OCI-LY7 (cell line): Measurements from ENCODE around the gene TEX29.

Experiments used
- EZH2phosphoT487 ChIP-seq: fragments of 200-600 bp; sonication (generic); IDR thresholded peaks from 2 replicates; pipeline ENCODE4 v1.6.1; 2018; ENCODE audit warnings: low read depth, borderline replicate concordance, mild to moderate bottlenecking, mixed run types, antibody characterized with exemption, low read length, moderate library complexity, mixed read lengths
- TF ChIP-seq, protein P1 (sequence below): fragments of 200-600 bp; sonication (generic); conservative IDR thresholded peaks from 2 replicates; pipeline ENCODE4 v1.5.1; 2014; ENCODE audit warnings: mild to moderate bottlenecking, antibody characterized with exemption, low read length, moderate library complexity, mixed read lengths

DNA sequence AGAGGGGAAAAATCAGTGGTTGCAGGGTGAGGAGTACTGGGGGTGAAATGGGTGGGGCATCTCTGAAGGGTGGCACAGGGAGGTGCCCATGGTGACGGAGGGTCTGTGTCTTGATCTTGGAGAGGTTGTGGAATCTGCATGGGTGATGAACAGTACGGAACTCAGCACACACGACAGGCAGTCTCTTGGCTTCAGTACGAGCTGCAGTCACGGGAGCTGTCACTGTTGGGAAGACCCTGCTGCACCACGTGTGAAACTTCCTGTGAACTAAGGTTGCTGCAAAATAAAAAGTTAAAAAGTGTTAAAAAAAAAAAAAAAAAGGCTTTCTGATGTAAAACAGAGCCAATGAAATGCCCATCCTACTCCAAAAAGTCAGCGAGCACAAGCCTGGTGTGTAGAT lies 34.3 kb downstream of the TEX29 start:
- TF ChIP-seq, protein P1, sequence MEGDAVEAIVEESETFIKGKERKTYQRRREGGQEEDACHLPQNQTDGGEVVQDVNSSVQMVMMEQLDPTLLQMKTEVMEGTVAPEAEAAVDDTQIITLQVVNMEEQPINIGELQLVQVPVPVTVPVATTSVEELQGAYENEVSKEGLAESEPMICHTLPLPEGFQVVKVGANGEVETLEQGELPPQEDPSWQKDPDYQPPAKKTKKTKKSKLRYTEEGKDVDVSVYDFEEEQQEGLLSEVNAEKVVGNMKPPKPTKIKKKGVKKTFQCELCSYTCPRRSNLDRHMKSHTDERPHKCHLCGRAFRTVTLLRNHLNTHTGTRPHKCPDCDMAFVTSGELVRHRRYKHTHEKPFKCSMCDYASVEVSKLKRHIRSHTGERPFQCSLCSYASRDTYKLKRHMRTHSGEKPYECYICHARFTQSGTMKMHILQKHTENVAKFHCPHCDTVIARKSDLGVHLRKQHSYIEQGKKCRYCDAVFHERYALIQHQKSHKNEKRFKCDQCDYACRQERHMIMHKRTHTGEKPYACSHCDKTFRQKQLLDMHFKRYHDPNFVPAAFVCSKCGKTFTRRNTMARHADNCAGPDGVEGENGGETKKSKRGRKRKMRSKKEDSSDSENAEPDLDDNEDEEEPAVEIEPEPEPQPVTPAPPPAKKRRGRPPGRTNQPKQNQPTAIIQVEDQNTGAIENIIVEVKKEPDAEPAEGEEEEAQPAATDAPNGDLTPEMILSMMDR = no peak
- TF ChIP-seq EZH2phosphoT487 = no peak
